Left lung (tissue), 10 donors: ENCODE data around the gene KEL. TPM values are rescaled to one million over a fixed set of nuclear protein-coding genes. Genes with fewer than 3 reads are reported as not detected.
A peak's percentile ranks its signal among the peaks of the same experiment; 100 is the strongest.

Experiments used
- ATAC-seq: fragments of 200-7000 bp; cut with Tn5 transposase; one replicate; pipeline ENCODE4 v1.9.1; 2020; ENCODE audit warnings: moderate library complexity
- DNase-seq, 4 donors: peaks; one replicate each; pipeline ENCODE4 v3.0.0-alpha.2; 2013 to 2020
- H3K27ac ChIP-seq, 2 donors: fragments of 200-600 bp; sonication (generic) in 1 of 2; one replicate each; pipeline versions ENCODE4 v1.5.0 to v1.8.0; 2020 to 2021
- H3K27me3 ChIP-seq, 2 donors: fragments of 200-600 bp; sonication (generic) in 1 of 2; one replicate each; pipeline versions ENCODE4 v1.5.0 to v1.8.0; 2020 to 2021
- H3K36me3 ChIP-seq, 2 donors: fragments of 200-600 bp; sonication (generic) in 1 of 2; one replicate each; pipeline versions ENCODE4 v1.5.0 to v1.8.0; 2020 to 2021
- H3K4me1 ChIP-seq, 2 donors: fragments of 200-600 bp; one replicate each; pipeline ENCODE4 v1.8.0; 2021
- H3K4me3 ChIP-seq, 2 donors: fragments of 200-600 bp; sonication (generic) in 1 of 2; one replicate each; pipeline versions ENCODE4 v1.5.0 to v1.8.0; 2020 to 2021; ENCODE audit warnings: mild to moderate bottlenecking in 1 of 2
- H3K9me3 ChIP-seq, 2 donors: fragments of 200-600 bp; sonication (generic) in 1 of 2; one replicate each; pipeline versions ENCODE4 v1.5.0 to v1.8.0; 2020 to 2021
- intact Hi-C, 2 donors: fragments of 100-400 bp; cut with DNase I; formaldehyde crosslinking; loops; one replicate each; pipeline versions ENCODE4 v1.11.2 to v1.14.2; 2022
- polyA plus RNA-seq, 6 donors: library from polyadenylated mRNA; unstranded; fragments of 120-200 nt; gene quantifications; one replicate each; pipeline ENCODE4 v1.2.1, GENCODE V29; 2013; ENCODE audit not compliant: insufficient read length in 6 of 6
- total RNA-seq, 2 donors: library from RNA; stranded (reverse); fragmentation: NEBNext Ultra II Directional; extraction: Animal tissue kit (Norgen Biotek cat#: 25700); gene quantifications; one replicate each; pipeline ENCODE4 v1.2.1, GENCODE V29; 2021
- TF ChIP-seq, protein P1 (sequence below), 2 donors: fragments of 200-600 bp; sonication (generic) in 1 of 2; IDR thresholded peaks; one replicate each; pipeline versions ENCODE4 v1.5.0 to v1.8.0; 2021; ENCODE audit warnings: antibody characterized with exemption in 2 of 2
- donor health status: DM: no; HTN: yes; CAD: no.
- donor health status: DM: no; HTN: no; CAD: no.

KEL gene
- total and polyA plus RNA-seq, 8 donors = 0.58 to 3.1 (median 1.9) TPM

- Histone ChIP-seq H3K27me3 (peaks cover 0 to 8% of the 10 kb centered on the region in 2 donors), H3K9me3 (no peaks in the 10 kb centered on the region), H3K4me3 (no peak overlapping the region), H3K36me3 (no peaks in the 10 kb centered on the region), H3K4me1 (no peaks in the 10 kb centered on the region), H3K27ac (no peak overlapping the region)
- intact Hi-C loops = no loop called here
- TF ChIP-seq, protein P1, sequence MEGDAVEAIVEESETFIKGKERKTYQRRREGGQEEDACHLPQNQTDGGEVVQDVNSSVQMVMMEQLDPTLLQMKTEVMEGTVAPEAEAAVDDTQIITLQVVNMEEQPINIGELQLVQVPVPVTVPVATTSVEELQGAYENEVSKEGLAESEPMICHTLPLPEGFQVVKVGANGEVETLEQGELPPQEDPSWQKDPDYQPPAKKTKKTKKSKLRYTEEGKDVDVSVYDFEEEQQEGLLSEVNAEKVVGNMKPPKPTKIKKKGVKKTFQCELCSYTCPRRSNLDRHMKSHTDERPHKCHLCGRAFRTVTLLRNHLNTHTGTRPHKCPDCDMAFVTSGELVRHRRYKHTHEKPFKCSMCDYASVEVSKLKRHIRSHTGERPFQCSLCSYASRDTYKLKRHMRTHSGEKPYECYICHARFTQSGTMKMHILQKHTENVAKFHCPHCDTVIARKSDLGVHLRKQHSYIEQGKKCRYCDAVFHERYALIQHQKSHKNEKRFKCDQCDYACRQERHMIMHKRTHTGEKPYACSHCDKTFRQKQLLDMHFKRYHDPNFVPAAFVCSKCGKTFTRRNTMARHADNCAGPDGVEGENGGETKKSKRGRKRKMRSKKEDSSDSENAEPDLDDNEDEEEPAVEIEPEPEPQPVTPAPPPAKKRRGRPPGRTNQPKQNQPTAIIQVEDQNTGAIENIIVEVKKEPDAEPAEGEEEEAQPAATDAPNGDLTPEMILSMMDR (IDR thresholded peaks at IDR 0.05) = no peak
- DNase-seq (no peak), ATAC-seq (no peak)
Observed at GRCh38 chr7:142961595-142961972, 579 bp downstream of the KEL start.

GRCh38 chr7:142960955-142961512 is 1.1 kb downstream of the KEL start:
- DNase-seq (no peak), ATAC-seq (peak; percentile 46)
- TF ChIP-seq, protein P1 (IDR thresholded peaks at IDR 0.05) = no peak
- peaks cover 0 to 8% of the 10 kb centered on the region in 2 donors for H3K27me3 ChIP-seq
- H3K36me3 ChIP-seq = no peaks in the 10 kb centered on the region
- no peak overlapping the region for H3K27ac ChIP-seq
- intact Hi-C loops = no loop called here
- H3K9me3 ChIP-seq = no peaks in the 10 kb centered on the region
- H3K4me1 ChIP-seq = no peaks in the 10 kb centered on the region
- H3K4me3 ChIP-seq = no peak overlapping the region

- TF ChIP-seq, protein P1 (IDR thresholded peaks at IDR 0.05) = no peak
- no peak overlapping the region for H3K4me3 ChIP-seq
- no peak for ATAC-seq
- intact Hi-C loops = no loop called here
- peaks cover 0 to 5% of the 10 kb centered on the region in 2 donors for H3K27me3 ChIP-seq
- DNase-seq = no peak
- no peaks in the 10 kb centered on the region for H3K36me3 ChIP-seq
- peaks cover 0 to 15% of the 10 kb centered on the region in 2 donors for H3K9me3 ChIP-seq
- no peaks in the 10 kb centered on the region for H3K4me1 ChIP-seq
- H3K27ac ChIP-seq = no peak overlapping the region
Observed at GRCh38 chr7:142959202-142959601, 3.0 kb downstream of the KEL start.

DNA sequence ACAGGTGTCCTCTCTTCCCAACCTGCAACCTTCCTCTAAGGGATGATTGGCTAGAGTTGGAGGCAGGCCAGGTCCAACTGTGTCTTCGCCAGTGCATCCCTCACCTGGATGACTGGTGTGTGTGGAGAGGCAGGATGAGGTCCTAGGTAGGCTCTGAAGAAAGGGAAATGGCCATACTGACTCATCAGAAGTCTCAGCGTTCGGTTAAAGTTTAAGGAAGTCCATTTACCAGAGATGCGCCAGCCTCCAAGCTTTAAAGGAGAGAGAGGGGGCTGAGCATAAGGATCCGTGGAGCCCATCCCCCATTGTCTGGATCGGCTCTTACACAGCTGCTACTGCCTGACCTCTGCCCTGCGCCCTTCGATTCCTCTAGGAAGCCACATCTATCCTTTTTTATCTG is 4.4 kb downstream of the KEL start:
- Histone ChIP-seq H3K27me3 (no peaks in the 10 kb centered on the region), H3K4me1 (no peaks in the 10 kb centered on the region), H3K4me3 (no peak overlapping the region), H3K36me3 (no peaks in the 10 kb centered on the region), H3K27ac (no peak overlapping the region), H3K9me3 (peaks cover 0 to 18% of the 10 kb centered on the region in 2 donors)
- TF ChIP-seq, protein P1 (IDR thresholded peaks at IDR 0.05) = no peak
- ATAC-seq = no peak
- no peak for DNase-seq
- intact Hi-C loops = no loop called here

DNA sequence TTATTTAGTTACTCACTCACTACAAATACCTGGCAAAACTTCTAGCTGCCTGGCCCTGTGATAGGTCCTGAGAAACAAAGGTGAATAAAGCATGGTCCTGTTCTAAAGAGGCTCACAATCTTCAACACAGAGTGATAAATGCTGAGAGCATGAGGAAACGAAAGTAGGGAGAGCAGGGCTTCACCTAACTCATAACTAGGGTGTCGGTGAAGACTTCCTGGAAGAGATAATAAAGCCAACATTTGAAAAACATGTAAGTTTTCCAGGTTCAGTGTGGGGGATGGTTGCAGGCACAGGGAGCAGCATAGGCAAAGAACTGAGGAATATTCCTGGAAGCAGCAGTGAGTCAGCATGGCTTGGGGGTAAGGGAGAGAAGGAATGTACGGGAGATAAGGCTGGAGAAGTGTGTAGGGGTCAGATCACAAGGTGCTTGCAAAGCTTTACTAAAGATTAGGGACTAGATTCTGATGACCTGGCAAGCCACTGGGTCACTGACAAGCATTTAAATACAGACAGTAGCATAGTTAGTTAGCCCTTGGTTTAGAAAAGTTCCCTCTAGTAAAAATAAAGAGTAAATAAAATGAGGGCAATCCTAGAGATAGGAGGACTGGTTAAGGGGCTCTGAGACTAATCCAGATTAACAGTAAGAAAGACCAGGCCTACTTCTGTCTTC is 5.1 kb downstream of the KEL start:
- no peak overlapping the region for H3K4me3 ChIP-seq
- no peak overlapping the region for H3K27ac ChIP-seq
- peak; percentile 80 for ATAC-seq
- peaks cover 0 to 18% of the 10 kb centered on the region in 2 donors for H3K9me3 ChIP-seq
- no peaks in the 10 kb centered on the region for H3K36me3 ChIP-seq
- H3K4me1 ChIP-seq = no peaks in the 10 kb centered on the region
- no peak for DNase-seq
- TF ChIP-seq, protein P1 (IDR thresholded peaks at IDR 0.05) = no peak
- intact Hi-C loops = no loop called here
- no peaks in the 10 kb centered on the region for H3K27me3 ChIP-seq
